Measurements from ENCODE around the gene FIGNL2.
A peak's percentile ranks its signal among the peaks of the same experiment; 100 is the strongest.

FIGNL2 gene

GRCh38 chr12:51860986-51861385 is 12.5 kb upstream of the FIGNL2 start:
- Histone ChIP-seq H3K9ac (ENCODE audit: low read depth in 1 of 2, low read length in 2 of 2) (no peak overlapping the region), H3K36me3 (ENCODE audit: control insufficient read depth in 2 of 2, insufficient read depth in 2 of 2, low read length in 2 of 2) (no peaks in the 10 kb centered on the region), H3K4me3 (ENCODE audit: low read length in 2 of 2) (no peak overlapping the region), H3K27me3 (ENCODE audit: control insufficient read depth in 2 of 2, insufficient read depth in 2 of 2, low read length in 2 of 2) (peaks cover 18 to 20% of the 10 kb centered on the region in 2 donors), H3K9me3 (ENCODE audit: control insufficient read depth in 2 of 2, low read length in 2 of 2) (no peaks in the 10 kb centered on the region), H3K4me1 (ENCODE audit: control insufficient read depth in 2 of 2, insufficient read depth in 2 of 2, low read length in 2 of 2) (peaks cover 3% of the 10 kb centered on the region in 2 donors), H3K27ac (ENCODE audit: low read depth in 2 of 2, low read length in 2 of 2) (no peak overlapping the region)

GRCh38 chr12:51855586-51856428 is 7.3 kb upstream of the FIGNL2 start:
- no peaks in the 10 kb centered on the region for H3K9me3 ChIP-seq (ENCODE audit: control insufficient read depth in 2 of 2, low read length in 2 of 2)
- no peak overlapping the region for H3K9ac ChIP-seq (ENCODE audit: low read depth in 1 of 2, low read length in 2 of 2)
- H3K27ac ChIP-seq (ENCODE audit: low read depth in 2 of 2, low read length in 2 of 2) = no peak overlapping the region
- H3K4me1 ChIP-seq (ENCODE audit: control insufficient read depth in 2 of 2, insufficient read depth in 2 of 2, low read length in 2 of 2) = peaks cover 0 to 2% of the 10 kb centered on the region in 2 donors
- peak overlapping the region in 1 of 2 donors; percentile 24 for H3K4me3 ChIP-seq (ENCODE audit: low read length in 2 of 2)
- peaks cover 11 to 25% of the 10 kb centered on the region in 2 donors for H3K27me3 ChIP-seq (ENCODE audit: control insufficient read depth in 2 of 2, insufficient read depth in 2 of 2, low read length in 2 of 2)
- H3K36me3 ChIP-seq (ENCODE audit: control insufficient read depth in 2 of 2, insufficient read depth in 2 of 2, low read length in 2 of 2) = no peaks in the 10 kb centered on the region

GRCh38 chr12:51852404-51853137 is 4.1 kb upstream of the FIGNL2 start:
- Histone ChIP-seq H3K9ac (ENCODE audit: low read depth in 1 of 2, low read length in 2 of 2) (no peak overlapping the region), H3K27me3 (ENCODE audit: control insufficient read depth in 2 of 2, insufficient read depth in 2 of 2, low read length in 2 of 2) (peaks cover 15 to 31% of the 10 kb centered on the region in 2 donors), H3K27ac (ENCODE audit: low read depth in 2 of 2, low read length in 2 of 2) (no peak overlapping the region)

GRCh38 chr12:51851413-51852124 is 3.1 kb upstream of the FIGNL2 start:
- no peaks in the 10 kb centered on the region for H3K9me3 ChIP-seq (ENCODE audit: control insufficient read depth in 2 of 2, low read length in 2 of 2)
- no peak overlapping the region for H3K27ac ChIP-seq (ENCODE audit: low read depth in 2 of 2, low read length in 2 of 2)
- no peak overlapping the region for H3K9ac ChIP-seq (ENCODE audit: low read depth in 1 of 2, low read length in 2 of 2)
- no peak overlapping the region for H3K4me3 ChIP-seq (ENCODE audit: low read length in 2 of 2)
- peaks cover 12 to 34% of the 10 kb centered on the region in 2 donors for H3K27me3 ChIP-seq (ENCODE audit: control insufficient read depth in 2 of 2, insufficient read depth in 2 of 2, low read length in 2 of 2)
- no peaks in the 10 kb centered on the region for H3K36me3 ChIP-seq (ENCODE audit: control insufficient read depth in 2 of 2, insufficient read depth in 2 of 2, low read length in 2 of 2)
- H3K4me1 ChIP-seq (ENCODE audit: control insufficient read depth in 2 of 2, insufficient read depth in 2 of 2, low read length in 2 of 2) = peaks cover 4 to 9% of the 10 kb centered on the region in 2 donors

More at GRCh38 chr12:51852404-51853137, 4.1 kb upstream of the FIGNL2 start:
- H3K36me3 ChIP-seq (ENCODE audit: control insufficient read depth in 2 of 2, insufficient read depth in 2 of 2, low read length in 2 of 2) = no peaks in the 10 kb centered on the region
- H3K9me3 ChIP-seq (ENCODE audit: control insufficient read depth in 2 of 2, low read length in 2 of 2) = no peaks in the 10 kb centered on the region
- no peak overlapping the region for H3K4me3 ChIP-seq (ENCODE audit: low read length in 2 of 2)
- H3K4me1 ChIP-seq (ENCODE audit: control insufficient read depth in 2 of 2, insufficient read depth in 2 of 2, low read length in 2 of 2) = peaks cover 2 to 3% of the 10 kb centered on the region in 2 donors

GRCh38 chr12:51850965-51851299 is 2.4 kb upstream of the FIGNL2 start:
- Histone ChIP-seq H3K27ac (ENCODE audit: low read depth in 2 of 2, low read length in 2 of 2) (no peak overlapping the region), H3K27me3 (ENCODE audit: control insufficient read depth in 2 of 2, insufficient read depth in 2 of 2, low read length in 2 of 2) (peaks cover 19 to 34% of the 10 kb centered on the region in 2 donors), H3K4me1 (ENCODE audit: control insufficient read depth in 2 of 2, insufficient read depth in 2 of 2, low read length in 2 of 2) (peaks cover 5 to 15% of the 10 kb centered on the region in 2 donors), H3K9me3 (ENCODE audit: control insufficient read depth in 2 of 2, low read length in 2 of 2) (no peaks in the 10 kb centered on the region), H3K4me3 (ENCODE audit: low read length in 2 of 2) (no peak overlapping the region), H3K9ac (ENCODE audit: low read depth in 1 of 2, low read length in 2 of 2) (no peak overlapping the region), H3K36me3 (ENCODE audit: control insufficient read depth in 2 of 2, insufficient read depth in 2 of 2, low read length in 2 of 2) (no peaks in the 10 kb centered on the region)

- peaks cover 22 to 32% of the 10 kb centered on the region in 2 donors for H3K27me3 ChIP-seq (ENCODE audit: control insufficient read depth in 2 of 2, insufficient read depth in 2 of 2, low read length in 2 of 2)
- no peak overlapping the region for H3K4me3 ChIP-seq (ENCODE audit: low read length in 2 of 2)
- no peaks in the 10 kb centered on the region for H3K36me3 ChIP-seq (ENCODE audit: control insufficient read depth in 2 of 2, insufficient read depth in 2 of 2, low read length in 2 of 2)
- H3K9me3 ChIP-seq (ENCODE audit: control insufficient read depth in 2 of 2, low read length in 2 of 2) = no peaks in the 10 kb centered on the region
- no peak overlapping the region for H3K9ac ChIP-seq (ENCODE audit: low read depth in 1 of 2, low read length in 2 of 2)
- no peak overlapping the region for H3K27ac ChIP-seq (ENCODE audit: low read depth in 2 of 2, low read length in 2 of 2)
- peaks cover 5 to 15% of the 10 kb centered on the region in 2 donors for H3K4me1 ChIP-seq (ENCODE audit: control insufficient read depth in 2 of 2, insufficient read depth in 2 of 2, low read length in 2 of 2)
Measured at GRCh38 chr12:51850081-51850964, 1.8 kb upstream of the FIGNL2 start.

- Histone ChIP-seq H3K27ac (ENCODE audit: low read depth in 2 of 2, low read length in 2 of 2) (peak overlapping the region in 1 of 2 donors; percentile 16), H3K4me1 (ENCODE audit: control insufficient read depth in 2 of 2, insufficient read depth in 2 of 2, low read length in 2 of 2) (peaks cover 5 to 15% of the 10 kb centered on the region in 2 donors), H3K9ac (ENCODE audit: low read depth in 1 of 2, low read length in 2 of 2) (no peak overlapping the region), H3K27me3 (ENCODE audit: control insufficient read depth in 2 of 2, insufficient read depth in 2 of 2, low read length in 2 of 2) (peaks cover 28 to 38% of the 10 kb centered on the region in 2 donors), H3K9me3 (ENCODE audit: control insufficient read depth in 2 of 2, low read length in 2 of 2) (no peaks in the 10 kb centered on the region), H3K36me3 (ENCODE audit: control insufficient read depth in 2 of 2, insufficient read depth in 2 of 2, low read length in 2 of 2) (no peaks in the 10 kb centered on the region), H3K4me3 (ENCODE audit: low read length in 2 of 2) (no peak overlapping the region)
Measured at GRCh38 chr12:51848841-51849735, 570 bp upstream of the FIGNL2 start.

GRCh38 chr12:51847643-51848325 is 734 bp downstream of the FIGNL2 start:
- Histone ChIP-seq H3K27me3 (ENCODE audit: control insufficient read depth in 2 of 2, insufficient read depth in 2 of 2, low read length in 2 of 2) (peaks cover 24 to 36% of the 10 kb centered on the region in 2 donors), H3K27ac (ENCODE audit: low read depth in 2 of 2, low read length in 2 of 2) (peak overlapping the region in 1 of 2 donors; percentile 32)

More at GRCh38 chr12:51847643-51848325, 734 bp downstream of the FIGNL2 start:
- H3K9me3 ChIP-seq (ENCODE audit: control insufficient read depth in 2 of 2, low read length in 2 of 2) = no peaks in the 10 kb centered on the region
- H3K4me3 ChIP-seq (ENCODE audit: low read length in 2 of 2) = peak overlapping the region in 1 of 2 donors; percentile 31
- peaks cover 5 to 15% of the 10 kb centered on the region in 2 donors for H3K4me1 ChIP-seq (ENCODE audit: control insufficient read depth in 2 of 2, insufficient read depth in 2 of 2, low read length in 2 of 2)
- H3K36me3 ChIP-seq (ENCODE audit: control insufficient read depth in 2 of 2, insufficient read depth in 2 of 2, low read length in 2 of 2) = no peaks in the 10 kb centered on the region
- peak overlapping the region in 1 of 2 donors; percentile 6 for H3K9ac ChIP-seq (ENCODE audit: low read depth in 1 of 2, low read length in 2 of 2)

All from mucosa of rectum (tissue), 2 donors.